ENCODE measurements around the gene TMEM217. TPM values are rescaled to one million over a fixed set of nuclear protein-coding genes. Genes with fewer than 3 reads are reported as not detected.

TMEM217 gene
- total RNA-seq, 1 experiment from 2014 or later, result 0.12 TPM

GRCh38 chr6:37244430-37245310, 13.3 kb downstream of the TMEM217 start:
- DNase-seq (ENCODE audit: low spot score), result peak; percentile 91

- DNase-seq (ENCODE audit: low spot score), result no peak
These were observed 14.1 kb downstream of the TMEM217 start for GRCh38 chr6:37243816-37244370.

GRCh38 chr6:37243131-37243815, 14.7 kb downstream of the TMEM217 start:
- no peak for DNase-seq (ENCODE audit: low spot score)

GRCh38 chr6:37242429-37243052, 15.4 kb downstream of the TMEM217 start:
- peak; percentile 97 for DNase-seq (ENCODE audit: low spot score)

- DNase-seq (ENCODE audit: low spot score), result no peak
These were observed 16.0 kb downstream of the TMEM217 start for GRCh38 chr6:37241775-37242428.

GRCh38 chr6:37241131-37241530, 16.8 kb downstream of the TMEM217 start:
- no peak for DNase-seq (ENCODE audit: low spot score)

GRCh38 chr6:37239950-37240713, 17.8 kb downstream of the TMEM217 start:
- DNase-seq (ENCODE audit: low spot score), result peak; percentile 93

- no peak for DNase-seq (ENCODE audit: low spot score)
These were observed 18.4 kb downstream of the TMEM217 start for GRCh38 chr6:37239526-37239925.

GRCh38 chr6:37238381-37238780, 19.6 kb downstream of the TMEM217 start:
- no peak for DNase-seq (ENCODE audit: low spot score)

- no peak for DNase-seq (ENCODE audit: low spot score)
These were observed 20.2 kb downstream of the TMEM217 start for GRCh38 chr6:37237789-37238188.

GRCh38 chr6:37236921-37237320, 21.0 kb downstream of the TMEM217 start:
- DNase-seq (ENCODE audit: low spot score), result peak; percentile 33

GRCh38 chr6:37233541-37233940, 24.4 kb downstream of the TMEM217 start:
- no peak for DNase-seq (ENCODE audit: low spot score)

- no peak for DNase-seq (ENCODE audit: low spot score)
These were observed 25.4 kb downstream of the TMEM217 start for GRCh38 chr6:37232430-37233017.

- DNase-seq (ENCODE audit: low spot score), result no peak
These were observed 27.8 kb downstream of the TMEM217 start for GRCh38 chr6:37230104-37230503.

- no peak for DNase-seq (ENCODE audit: low spot score)
These were observed 32.4 kb downstream of the TMEM217 start for GRCh38 chr6:37225350-37226169.

- DNase-seq (ENCODE audit: low spot score), result no peak
These were observed 35.0 kb downstream of the TMEM217 start for GRCh38 chr6:37222992-37223391.

- DNase-seq (ENCODE audit: low spot score), result peak; percentile 88
These were observed 35.6 kb downstream of the TMEM217 start for GRCh38 chr6:37222125-37222967.

GRCh38 chr6:37221585-37222124, 36.3 kb downstream of the TMEM217 start:
- DNase-seq (ENCODE audit: low spot score), result no peak
